PFSK-1 (cell line): ENCODE results near the gene KCNMA1.

Experiments used
- FOXP2 ChIP-seq: optimal IDR thresholded peaks from 2 replicates; pipeline ENCODE3; 2011; ENCODE audit warnings: borderline replicate concordance, control low read depth, inconsistent platforms; ENCODE audit not compliant: insufficient read depth; ENCODE audit errors: extremely low read length, extremely low read depth
- POLR2AphosphoS5 ChIP-seq: IDR thresholded peaks from 2 replicates; pipeline ENCODE4 v1.6.1; 2012; ENCODE audit warnings: low read depth, mild to moderate bottlenecking, control low read depth, low read length, moderate library complexity
- REST ChIP-seq, 2 experiments: IDR thresholded peaks; 2 replicates each; pipeline versions ENCODE4 v1.6.1 to v1.8.0; 2011 to 2012; ENCODE audit warnings: low read depth in 2 of 2, low read length in 2 of 2, control low read depth in 1 of 2, inconsistent platforms in 1 of 2, mild to moderate bottlenecking in 1 of 2, moderate library complexity in 1 of 2; ENCODE audit not compliant: insufficient read depth in 1 of 2
- SIN3A ChIP-seq: IDR thresholded peaks from 2 replicates; pipeline ENCODE4 v1.6.1; 2012; ENCODE audit warnings: mild to moderate bottlenecking, low read length, moderate library complexity, borderline replicate concordance; ENCODE audit not compliant: insufficient read depth
- TAF1 ChIP-seq: IDR thresholded peaks from 2 replicates; pipeline ENCODE4 v1.6.1; 2012; ENCODE audit warnings: low read length, control low read depth, borderline replicate concordance; ENCODE audit not compliant: insufficient read depth

GRCh38 chr10:77090381-77091356 lies 546.9 kb downstream of the KCNMA1 start:
- TF ChIP-seq REST (IDR thresholded peaks at IDR 0.05; ENCODE audit: insufficient read depth in 1 of 2, low read depth in 2 of 2, low read length in 2 of 2) (no peak), POLR2AphosphoS5 (no peak), TAF1 (no peak), SIN3A (no peak), FOXP2 (no peak)
